Vagina (tissue), 2 donors: ENCODE results near the gene ZSWIM4.

ENCODE experiments used
- POLR2AphosphoS5 ChIP-seq, 2 donors: sonication (generic); formaldehyde crosslinking; IDR thresholded peaks; one replicate each; pipeline ENCODE4 v1.9.0; 2017; ENCODE audit warnings: antibody characterized with exemption in 2 of 2, mild to moderate bottlenecking in 2 of 2, low read depth in 1 of 2; ENCODE audit not compliant: insufficient read depth in 1 of 2
- TF ChIP-seq, protein P1 (sequence below), 3 experiments: fragments of 450-650 bp in 2 of 3; fragments of 200-600 bp in 1 of 3; sonication (generic) in 1 of 3; IDR thresholded peaks; one replicate each; pipeline ENCODE4 v1.5.1; 2017 to 2019; ENCODE audit warnings: antibody characterized with exemption in 3 of 3, mild to moderate bottlenecking in 2 of 3, moderate library complexity in 2 of 3

DNA sequence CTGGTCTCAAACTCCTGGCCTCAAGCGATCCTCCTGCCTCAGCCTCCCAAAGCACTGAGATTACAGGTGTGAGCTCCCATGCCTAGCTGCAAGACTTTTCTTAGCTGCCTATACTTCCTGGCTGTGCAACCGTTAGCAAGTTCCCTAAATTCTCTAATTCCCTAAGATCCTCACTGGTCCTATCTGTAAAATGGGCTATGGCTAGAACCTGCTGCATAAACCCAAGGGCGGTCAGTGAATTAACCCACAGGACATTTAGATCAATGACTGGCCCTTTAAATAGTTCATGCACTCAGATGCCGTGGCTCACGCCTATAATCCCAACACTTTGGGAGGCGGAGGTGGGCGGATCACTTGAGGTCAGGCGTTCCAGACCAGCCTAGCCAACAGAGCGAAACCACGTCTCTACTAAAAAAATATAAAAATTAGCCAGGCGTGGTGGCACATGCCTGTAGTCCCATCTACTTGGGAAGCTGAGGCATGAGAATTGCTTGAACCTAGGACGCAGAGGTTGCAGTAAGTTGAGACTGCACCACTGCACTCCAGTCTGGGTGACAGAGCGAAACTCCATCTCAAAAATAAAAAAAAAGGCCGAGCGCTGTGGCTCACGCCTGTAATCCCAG, 25.1 kb upstream of the ZSWIM4 start:
- TF ChIP-seq, protein P1, sequence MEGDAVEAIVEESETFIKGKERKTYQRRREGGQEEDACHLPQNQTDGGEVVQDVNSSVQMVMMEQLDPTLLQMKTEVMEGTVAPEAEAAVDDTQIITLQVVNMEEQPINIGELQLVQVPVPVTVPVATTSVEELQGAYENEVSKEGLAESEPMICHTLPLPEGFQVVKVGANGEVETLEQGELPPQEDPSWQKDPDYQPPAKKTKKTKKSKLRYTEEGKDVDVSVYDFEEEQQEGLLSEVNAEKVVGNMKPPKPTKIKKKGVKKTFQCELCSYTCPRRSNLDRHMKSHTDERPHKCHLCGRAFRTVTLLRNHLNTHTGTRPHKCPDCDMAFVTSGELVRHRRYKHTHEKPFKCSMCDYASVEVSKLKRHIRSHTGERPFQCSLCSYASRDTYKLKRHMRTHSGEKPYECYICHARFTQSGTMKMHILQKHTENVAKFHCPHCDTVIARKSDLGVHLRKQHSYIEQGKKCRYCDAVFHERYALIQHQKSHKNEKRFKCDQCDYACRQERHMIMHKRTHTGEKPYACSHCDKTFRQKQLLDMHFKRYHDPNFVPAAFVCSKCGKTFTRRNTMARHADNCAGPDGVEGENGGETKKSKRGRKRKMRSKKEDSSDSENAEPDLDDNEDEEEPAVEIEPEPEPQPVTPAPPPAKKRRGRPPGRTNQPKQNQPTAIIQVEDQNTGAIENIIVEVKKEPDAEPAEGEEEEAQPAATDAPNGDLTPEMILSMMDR (IDR thresholded peaks at IDR 0.05), result no peak
- no peak for TF ChIP-seq POLR2AphosphoS5 (IDR thresholded peaks at IDR 0.05; ENCODE audit: insufficient read depth in 1 of 2, low read depth in 1 of 2)
